ENCODE results near the gene DAD1.
A peak's percentile ranks its signal among the peaks of the same experiment; 100 is the strongest.
"Not testable (repeated sequence)": the region's sequence is repeated elsewhere in the genome, so short reads cannot be mapped to it uniquely, and the experiment has no call there.

DAD1 gene

DNA sequence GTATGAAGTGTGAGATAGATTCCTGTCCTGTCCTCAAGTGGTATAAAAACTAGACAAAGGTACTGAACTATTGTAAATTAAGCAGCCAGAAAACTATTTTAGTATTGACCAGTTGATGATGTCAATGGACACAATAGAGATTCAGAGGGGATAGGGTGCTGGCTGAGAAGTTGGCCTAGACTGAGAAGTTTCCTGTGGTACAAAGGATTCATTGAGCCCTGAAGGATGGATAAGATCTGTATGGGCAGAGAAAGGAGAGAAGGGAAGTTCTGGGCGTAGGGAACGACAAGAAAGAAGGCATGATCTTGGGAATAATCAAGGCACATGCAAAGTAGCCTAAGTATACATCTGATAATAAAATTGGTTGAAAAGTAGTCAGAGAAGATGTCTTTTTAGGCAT, 44.6 kb downstream of the DAD1 start:
- no peak for DNase-seq (ENCODE audit: low read depth, low spot score)
- H3K4me3 ChIP-seq (ENCODE audit: low read length), result peak overlapping the region; percentile 59

DNA sequence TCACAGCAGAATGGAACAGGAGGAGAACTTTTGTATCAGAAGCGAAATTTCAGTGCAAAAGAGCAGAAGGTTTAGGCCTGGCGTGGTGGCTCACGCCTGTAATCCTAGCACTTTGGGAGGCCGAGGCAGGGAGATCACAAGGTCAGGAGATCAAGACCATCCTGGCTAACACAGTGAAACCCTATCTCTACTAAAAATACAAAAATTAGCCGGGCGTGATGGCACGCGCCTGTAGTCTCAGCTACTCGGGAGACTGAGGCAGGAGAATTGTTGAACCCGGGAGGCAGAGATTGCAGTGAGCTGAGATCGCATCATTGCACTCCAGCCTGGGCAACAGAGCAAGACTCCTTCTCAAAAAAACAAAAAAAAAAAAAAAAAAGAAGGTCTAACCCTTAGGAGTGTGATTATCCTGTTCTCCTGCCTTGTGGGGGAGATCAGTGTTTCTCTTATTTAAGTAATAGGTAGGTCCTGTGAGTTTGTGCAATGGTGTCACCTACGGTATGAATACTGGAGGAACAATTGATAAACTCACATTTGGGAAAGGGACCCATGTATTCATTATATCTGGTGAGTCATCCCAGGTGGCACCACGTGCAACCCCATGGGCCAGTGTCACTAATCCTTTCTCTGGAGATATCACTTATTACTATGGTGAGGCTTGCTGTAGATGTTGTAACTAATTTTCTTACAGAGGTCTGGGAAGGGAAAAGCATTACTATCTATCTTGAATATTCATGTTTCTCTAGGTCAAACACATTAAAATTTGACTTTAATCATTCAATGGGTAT, 45.3 kb downstream of the DAD1 start:
- not testable (repeated sequence) for DNase-seq (ENCODE audit: low read depth, low spot score)
- H3K4me3 ChIP-seq (ENCODE audit: low read length), result peak overlapping the region; percentile 59

DNA sequence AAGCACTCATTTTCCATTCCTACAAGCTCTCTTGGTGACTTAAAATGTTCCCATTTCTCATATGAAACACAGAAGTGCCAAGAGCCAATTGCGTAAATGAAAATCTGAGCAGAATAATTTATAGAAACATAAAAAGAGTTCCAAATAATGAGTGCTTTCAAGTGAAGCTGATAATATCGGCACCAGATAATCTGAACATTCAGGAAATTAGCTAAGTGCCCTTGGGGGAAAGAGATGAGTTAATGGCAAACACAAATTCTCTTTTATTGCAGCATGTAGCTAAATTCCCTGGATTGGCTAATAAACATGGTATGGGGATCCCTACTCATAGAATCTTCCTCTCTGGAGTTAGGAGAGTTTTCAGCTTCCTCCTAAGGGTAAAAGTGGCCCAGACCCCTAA, 46.7 kb downstream of the DAD1 start:
- no peak overlapping the region for H3K4me3 ChIP-seq (ENCODE audit: low read length)
- no peak for DNase-seq (ENCODE audit: low read depth, low spot score)

DNA sequence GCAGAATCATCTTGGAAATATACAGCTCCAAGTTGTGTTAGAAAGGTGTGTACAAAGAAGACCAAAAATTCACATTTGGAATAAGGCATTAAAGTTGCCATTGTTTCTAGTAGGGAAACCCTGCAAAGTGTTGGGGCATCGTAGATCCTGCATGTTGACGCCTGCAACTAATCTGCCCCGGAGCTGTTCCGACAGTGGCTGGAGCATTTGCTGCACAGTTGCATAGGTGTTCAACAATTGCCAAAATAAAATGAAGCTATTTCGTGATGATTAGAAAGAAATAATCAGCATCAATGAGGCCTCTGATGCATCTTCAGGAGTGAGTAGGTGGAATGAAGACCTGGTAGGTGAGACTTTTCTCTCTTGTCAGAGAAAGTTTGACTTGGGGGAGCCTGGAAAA, 47.3 kb downstream of the DAD1 start:
- no peak overlapping the region for H3K4me3 ChIP-seq (ENCODE audit: low read length)
- no peak for DNase-seq (ENCODE audit: low read depth, low spot score)

DNA sequence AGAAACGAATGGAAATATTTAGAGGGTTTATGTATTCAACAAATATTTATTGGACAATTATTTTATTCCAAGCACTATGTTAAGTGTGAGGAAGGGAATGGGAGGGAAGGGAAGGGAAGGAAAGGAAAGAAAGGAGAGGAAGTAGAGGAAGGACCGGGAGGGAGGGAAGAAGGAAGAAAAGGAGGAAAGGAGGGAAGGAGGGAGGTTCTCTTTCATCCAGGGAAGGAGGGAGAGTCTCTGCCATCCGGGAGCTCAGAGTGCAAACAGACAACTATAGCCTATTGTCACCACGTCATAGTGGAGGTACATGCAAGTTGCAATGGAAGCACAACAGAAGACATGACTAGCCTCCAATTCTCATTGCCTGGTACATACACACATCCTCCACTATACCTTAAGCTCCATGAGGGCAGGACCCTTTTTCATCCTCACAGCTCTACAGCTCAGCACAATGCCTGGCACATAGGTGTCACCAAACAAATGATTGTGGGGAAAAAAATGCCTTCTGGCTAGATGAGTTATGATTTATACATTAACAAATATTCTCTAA, 48.1 kb downstream of the DAD1 start:
- no peak for DNase-seq (ENCODE audit: low read depth, low spot score)
- no peak overlapping the region for H3K4me3 ChIP-seq (ENCODE audit: low read length)

DNA sequence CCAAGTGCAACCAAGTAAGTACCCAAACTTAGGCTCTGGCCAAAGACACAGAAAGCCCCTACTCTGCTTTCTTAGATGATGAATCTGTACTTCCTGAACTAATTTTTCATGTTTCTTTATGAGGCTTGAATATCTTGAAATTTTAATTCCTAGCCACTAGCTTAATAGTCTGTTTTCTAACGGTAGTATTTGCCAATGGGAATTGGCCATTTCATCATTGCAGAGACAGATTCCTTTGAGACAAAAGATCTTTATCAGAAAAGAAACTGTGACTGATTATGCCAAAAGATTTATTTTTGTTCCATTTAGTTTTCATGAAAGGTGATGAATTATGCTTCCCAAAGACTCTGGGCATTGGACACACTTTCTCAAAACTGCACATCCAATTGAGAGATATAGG, 48.7 kb downstream of the DAD1 start:
- H3K4me3 ChIP-seq (ENCODE audit: low read length), result no peak overlapping the region
- no peak for DNase-seq (ENCODE audit: low read depth, low spot score)

DNA sequence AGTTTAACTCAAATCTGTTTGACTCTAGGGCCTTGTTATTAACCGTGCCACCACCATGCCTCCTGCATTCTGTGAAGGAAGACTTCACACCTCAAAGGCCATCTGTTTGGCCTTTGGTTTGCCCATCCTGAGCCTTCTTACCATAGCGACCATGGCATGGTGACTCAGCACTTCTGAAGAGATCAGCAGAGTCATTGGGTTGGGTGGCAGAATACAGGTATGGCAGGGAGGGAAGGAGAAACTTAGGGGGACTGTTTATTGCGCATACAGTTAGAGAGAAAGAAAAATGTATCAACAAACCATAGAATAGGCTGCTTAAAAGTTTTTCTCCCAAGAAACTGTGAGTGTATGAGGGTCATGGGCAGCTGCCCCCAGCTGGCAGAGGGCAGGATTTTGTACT, 49.2 kb downstream of the DAD1 start:
- no peak overlapping the region for H3K4me3 ChIP-seq (ENCODE audit: low read length)
- no peak for DNase-seq (ENCODE audit: low read depth, low spot score)

DNA sequence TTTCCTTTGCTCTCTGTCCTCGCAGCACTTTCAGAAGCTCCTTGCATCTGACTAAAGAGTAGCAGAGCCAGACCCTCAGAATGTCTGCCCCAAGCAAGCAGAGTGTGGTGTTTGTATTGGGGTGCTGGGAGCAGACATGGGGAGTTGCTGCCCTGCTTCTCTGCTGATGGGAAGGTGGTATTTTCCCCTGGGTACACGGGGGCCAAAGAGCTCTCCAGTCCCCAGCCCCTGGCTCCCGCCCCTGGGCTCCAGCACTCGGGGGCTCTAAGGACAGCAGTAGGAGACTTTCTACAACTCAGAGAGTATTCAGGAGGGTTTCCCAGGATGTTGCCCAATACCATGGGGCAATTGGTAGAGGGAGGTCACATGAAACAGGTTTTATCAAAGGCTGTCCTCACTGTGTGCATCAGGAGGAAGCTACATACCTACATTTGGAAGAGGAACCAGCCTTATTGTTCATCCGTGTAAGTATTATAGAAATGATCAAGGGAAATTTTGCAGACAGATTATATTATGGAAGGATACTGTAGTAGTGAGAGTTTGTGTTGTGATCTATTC, 50.3 kb downstream of the DAD1 start:
- no peak for DNase-seq (ENCODE audit: low read depth, low spot score)

DNA sequence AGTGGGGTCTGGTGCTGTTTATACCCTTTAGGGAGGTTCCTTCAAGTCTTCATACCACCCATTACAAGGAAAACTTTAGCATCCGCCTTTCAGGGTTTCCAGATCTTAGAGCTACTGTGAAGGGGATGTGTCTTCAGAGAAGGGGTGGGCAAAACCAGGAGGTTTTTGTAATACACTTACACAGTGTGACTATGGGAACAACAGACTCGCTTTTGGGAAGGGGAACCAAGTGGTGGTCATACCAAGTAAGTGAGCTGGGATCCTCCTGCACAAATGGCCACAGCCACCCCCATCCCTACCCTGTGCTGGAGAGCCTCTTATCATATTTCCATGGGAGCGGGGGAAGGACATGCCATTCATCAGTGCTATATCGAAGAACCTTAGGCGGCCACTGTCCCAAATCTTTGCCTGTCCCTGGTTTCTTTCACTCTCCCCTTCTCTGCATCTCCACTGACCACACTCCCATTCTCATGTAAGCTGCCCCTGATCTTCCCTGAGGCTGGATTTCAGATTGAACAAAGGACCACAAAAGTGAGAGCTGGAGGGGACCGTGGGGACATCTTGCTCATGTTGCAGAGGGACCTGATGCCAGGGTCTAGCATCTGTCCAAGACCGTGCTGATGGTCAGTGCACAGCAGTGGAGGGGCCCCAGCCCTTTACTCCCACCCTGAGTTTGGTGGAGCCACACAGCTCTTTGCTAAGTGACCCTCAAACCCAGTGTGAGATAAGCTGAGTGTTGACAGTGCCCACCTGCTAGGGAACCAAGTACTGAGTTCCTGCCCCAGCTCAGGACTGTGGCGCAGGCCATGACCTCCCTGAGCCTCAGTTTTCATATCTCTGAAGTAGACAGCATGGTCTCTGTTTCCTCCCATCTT, 51.4 kb downstream of the DAD1 start:
- no peak for DNase-seq (ENCODE audit: low read depth, low spot score)
- H3K4me3 ChIP-seq (ENCODE audit: low read length), result no peak overlapping the region

More for the DNA sequence above, 50.3 kb downstream of the DAD1 start:
- no peak overlapping the region for H3K4me3 ChIP-seq (ENCODE audit: low read length)

DNA sequence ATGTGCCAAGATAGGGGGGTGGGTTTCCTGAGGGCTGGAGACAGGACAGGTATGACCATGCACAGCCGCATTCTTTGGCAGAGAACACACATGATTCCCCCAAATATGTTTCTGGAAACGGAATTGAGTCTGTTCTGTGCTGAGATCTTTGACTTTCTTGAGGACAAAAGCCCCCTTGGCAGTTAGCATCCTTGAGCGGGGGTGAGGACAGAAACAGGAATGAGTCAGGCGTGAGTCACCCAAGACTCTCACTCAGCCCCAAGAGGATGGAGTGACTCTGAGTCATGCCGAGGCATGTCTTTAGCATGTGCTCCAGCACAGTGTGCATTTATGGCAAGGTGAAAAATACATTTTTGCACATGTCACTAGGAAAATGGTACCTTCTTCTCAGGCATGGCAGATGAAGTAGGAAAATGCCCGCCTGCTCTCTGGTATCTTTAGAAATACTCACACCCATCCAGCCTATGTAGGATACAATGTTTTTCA, 52.1 kb downstream of the DAD1 start:
- H3K4me3 ChIP-seq (ENCODE audit: low read length), result no peak overlapping the region
- DNase-seq (ENCODE audit: low read depth, low spot score), result no peak

DNA sequence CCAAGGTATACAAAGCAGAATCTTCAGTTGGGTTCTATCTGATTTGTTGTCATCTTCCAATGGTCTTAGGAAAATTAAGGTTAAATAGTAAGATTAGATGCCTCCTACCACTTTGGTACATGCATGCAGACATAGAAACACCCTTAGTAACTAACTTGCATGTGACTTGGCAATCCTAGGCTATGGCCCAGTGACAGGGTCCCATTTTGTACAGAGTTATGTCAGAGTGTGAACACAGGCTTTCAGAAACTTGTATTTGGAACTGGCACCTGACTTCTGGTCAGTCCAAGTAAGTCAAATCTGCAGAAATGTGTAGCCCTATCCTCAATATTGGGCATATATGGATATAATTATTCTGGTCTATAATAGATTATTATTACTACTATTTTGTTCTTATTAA, 53.1 kb downstream of the DAD1 start:
- no peak for DNase-seq (ENCODE audit: low read depth, low spot score)
- no peak overlapping the region for H3K4me3 ChIP-seq (ENCODE audit: low read length)

DNA sequence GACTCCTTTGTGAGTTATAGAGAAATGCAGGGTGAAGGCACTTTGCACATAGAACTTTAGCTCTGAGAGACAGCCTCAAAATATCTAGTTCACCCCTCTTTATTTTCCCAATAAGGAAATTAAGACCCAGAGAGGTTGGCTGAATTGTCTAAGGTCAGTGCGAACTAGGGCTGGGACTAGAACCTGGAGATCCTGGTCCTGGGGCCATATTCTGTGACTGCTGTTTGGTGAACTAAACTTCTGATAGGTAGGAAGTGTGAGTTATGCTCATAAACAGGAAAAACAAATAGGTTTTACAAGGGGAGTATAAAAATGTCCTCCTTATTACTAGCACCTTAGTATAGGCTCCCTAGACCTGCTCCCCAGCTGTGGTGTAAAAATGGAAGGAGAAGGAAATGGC, 53.9 kb downstream of the DAD1 start:
- no peak overlapping the region for H3K4me3 ChIP-seq (ENCODE audit: low read length)
- no peak for DNase-seq (ENCODE audit: low read depth, low spot score)

DNA sequence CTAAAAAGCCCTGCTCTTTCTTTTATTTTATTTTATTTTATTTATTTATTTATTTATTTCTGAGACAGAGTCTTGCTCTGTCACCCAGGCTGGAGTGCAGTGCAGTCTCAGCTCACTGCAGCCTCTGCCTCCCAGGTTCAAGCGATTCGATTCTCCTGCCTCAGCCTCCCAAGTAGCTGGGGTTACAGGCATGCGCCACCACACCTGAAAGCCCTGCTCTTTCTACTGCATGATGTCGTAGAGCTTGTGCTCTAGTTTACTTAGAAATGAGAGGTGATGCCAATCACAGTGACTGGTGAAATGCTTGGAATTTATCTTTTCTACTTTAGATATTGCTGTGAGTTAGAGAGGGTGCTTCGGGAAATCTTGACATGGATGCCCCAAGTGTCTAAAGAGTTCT, 54.5 kb downstream of the DAD1 start:
- no peak for DNase-seq (ENCODE audit: low read depth, low spot score)
- H3K4me3 ChIP-seq (ENCODE audit: low read length), result no peak overlapping the region

DNA sequence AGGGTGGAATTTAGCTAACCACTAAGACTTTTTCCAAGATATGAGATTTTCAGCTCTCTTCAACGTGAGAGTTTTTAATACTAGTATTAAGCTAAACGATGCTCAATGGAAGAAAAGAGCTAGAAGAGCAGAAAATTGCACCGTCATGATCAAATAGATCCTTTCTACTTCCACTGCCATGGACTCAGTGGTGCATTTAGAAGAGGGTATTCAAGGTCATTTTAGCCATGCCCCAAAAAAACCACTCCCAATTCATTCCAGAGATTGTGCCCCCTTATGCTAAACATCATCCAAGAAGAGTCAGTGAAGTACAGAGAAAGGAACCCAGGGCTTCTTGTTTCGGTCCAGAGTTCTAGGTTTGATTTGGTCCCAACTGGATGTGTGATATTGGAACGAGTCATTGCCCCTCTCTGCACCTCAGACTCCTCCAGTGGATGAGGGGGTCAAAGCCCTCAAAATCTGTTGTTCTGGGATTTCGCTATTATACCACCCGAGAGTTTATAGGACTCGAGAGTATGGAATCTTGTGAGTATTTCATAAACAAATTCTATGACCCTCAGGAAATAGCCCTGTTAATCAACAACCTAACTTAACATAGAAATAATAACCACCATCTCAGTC, 55.2 kb downstream of the DAD1 start:
- DNase-seq (ENCODE audit: low read depth, low spot score), result no peak
- no peak overlapping the region for H3K4me3 ChIP-seq (ENCODE audit: low read length)

DNA sequence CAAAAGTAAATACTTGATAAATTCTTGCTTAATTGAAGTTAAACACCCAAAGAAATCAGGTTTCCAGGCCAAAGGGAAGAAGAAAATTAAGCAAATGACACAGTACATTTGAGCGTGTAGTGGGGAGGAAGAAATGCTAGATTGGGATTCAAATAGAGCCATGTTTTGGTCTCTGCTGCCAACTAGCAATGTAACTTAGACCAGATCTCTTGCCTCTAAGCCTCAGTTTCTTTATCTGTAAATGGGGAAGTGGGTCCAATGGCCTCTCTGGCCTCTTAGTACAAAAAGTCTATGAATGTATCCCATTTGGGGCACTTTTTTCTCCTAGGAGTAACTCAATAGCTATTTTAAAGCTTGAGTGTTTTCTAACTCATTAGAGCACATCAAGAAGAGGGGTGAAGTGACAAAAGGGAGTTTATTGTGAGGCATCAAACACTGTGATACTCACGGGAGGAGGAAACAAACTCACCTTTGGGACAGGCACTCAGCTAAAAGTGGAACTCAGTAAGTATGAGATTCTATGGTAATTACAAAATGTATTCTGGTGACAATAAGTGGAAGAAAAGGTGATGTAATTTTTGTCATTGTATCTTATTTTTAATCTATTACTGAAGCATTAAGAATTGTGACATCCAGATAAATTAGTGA, 55.8 kb downstream of the DAD1 start:
- no peak for DNase-seq (ENCODE audit: low read depth, low spot score)
- H3K4me3 ChIP-seq (ENCODE audit: low read length), result no peak overlapping the region

DNA sequence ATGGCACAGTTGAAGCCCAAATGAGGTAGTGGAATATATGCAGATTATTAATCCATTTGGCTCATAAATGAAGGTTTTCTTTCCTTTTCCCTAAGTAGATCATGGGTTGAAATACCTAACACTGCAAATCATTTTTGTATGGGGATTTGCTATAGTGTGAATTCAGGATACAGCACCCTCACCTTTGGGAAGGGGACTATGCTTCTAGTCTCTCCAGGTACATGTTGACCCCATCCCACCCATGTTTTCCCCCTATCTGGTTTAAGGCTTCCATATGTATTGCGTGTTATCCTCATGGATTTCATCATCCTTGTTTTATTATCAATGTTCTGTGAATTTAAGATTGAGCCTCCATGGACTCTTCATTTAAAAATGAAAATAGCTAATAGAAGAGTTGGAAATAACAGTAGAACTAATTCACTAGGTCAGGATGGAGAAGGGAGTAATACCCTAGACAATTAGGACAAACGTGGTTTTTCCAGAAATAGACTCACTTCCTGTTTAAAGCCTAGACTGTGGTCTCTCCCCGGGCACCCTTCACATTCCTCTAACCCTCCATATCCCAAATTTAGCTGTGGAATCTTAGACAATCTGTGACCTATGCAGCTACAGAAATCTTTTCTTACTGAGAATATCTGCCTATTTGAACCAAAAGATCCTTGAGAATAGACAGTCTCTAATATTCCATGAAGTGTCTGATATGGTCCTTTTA, 56.5 kb downstream of the DAD1 start:
- no peak for DNase-seq (ENCODE audit: low read depth, low spot score)
- H3K4me3 ChIP-seq (ENCODE audit: low read length), result no peak overlapping the region

DNA sequence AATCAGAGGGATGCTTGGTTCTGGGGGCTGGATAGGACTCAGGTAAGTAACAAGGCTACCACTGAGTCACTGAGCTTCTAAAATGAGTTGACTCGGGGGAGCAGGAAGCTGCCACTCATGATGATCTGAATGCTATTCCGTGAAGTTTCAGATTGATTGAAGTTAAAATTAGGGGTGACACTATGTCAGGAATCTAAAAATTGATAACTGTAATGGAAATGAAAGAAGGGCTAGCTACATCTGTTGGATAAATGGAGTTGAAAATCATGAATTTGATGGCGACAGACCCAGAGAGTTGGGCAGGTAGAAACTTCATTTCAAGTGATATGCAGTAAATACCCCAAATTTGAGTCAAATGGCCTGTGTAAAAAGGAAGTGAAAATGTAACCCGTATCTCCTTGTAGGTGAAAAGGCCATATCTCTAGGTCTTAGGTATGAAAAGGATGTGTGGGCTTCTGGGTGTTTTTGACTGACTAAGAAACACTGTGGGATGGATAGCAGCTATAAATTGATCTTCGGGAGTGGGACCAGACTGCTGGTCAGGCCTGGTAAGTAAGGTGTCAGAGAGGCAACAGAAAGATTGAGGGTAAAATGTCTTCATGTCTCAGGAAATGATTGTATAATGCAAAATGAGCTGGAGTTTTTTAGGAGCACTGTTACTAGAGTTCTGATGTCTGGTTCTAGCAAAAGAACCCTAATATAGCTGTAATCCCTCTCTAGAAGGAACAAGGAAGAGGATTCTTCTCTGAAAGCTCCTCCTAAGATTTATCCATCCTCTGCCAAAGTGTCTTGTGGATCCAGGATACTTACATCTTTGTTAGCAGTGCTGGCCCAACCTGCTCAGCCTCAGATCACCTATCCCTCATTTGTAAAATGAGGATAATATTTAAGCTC, 57.3 kb downstream of the DAD1 start:
- DNase-seq (ENCODE audit: low read depth, low spot score), result no peak
- H3K4me3 ChIP-seq (ENCODE audit: low read length), result no peak overlapping the region
